Measurements from ENCODE around the gene GRAMD1B. TPM values are rescaled to one million over a fixed set of nuclear protein-coding genes. Genes with fewer than 3 reads are reported as not detected.
"Not testable (repeated sequence)": the region's sequence is repeated elsewhere in the genome, so short reads cannot be mapped to it uniquely, and the experiment has no call there.

Gene GRAMD1B
- total RNA-seq, 1 donor from 2014 or later: 8.8 TPM

- DNase-seq (ENCODE audit: low read depth): no peak
- no peak for TF ChIP-seq CTCF (IDR thresholded peaks at IDR 0.05; ENCODE audit: insufficient read depth, low read length, poor library complexity, severe bottlenecking)
- no peaks in the 10 kb centered on the region for H3K36me3 ChIP-seq (ENCODE audit: control insufficient read depth, insufficient read depth, low read length)
- no peaks in the 10 kb centered on the region for H3K27me3 ChIP-seq (ENCODE audit: control insufficient read depth, insufficient read depth, low read length)
- no peak overlapping the region for H3K4me3 ChIP-seq (ENCODE audit: low read depth, low read length)
Observed at GRCh38 chr11:123457187-123457770, 27.2 kb downstream of the GRAMD1B start.

GRCh38 chr11:123458501-123458900 is 28.4 kb downstream of the GRAMD1B start:
- TF ChIP-seq CTCF (IDR thresholded peaks at IDR 0.05; ENCODE audit: insufficient read depth, low read length, poor library complexity, severe bottlenecking): no peak
- no peaks in the 10 kb centered on the region for H3K27me3 ChIP-seq (ENCODE audit: control insufficient read depth, insufficient read depth, low read length)
- DNase-seq (ENCODE audit: low read depth): no peak
- H3K36me3 ChIP-seq (ENCODE audit: control insufficient read depth, insufficient read depth, low read length): no peaks in the 10 kb centered on the region
- H3K4me3 ChIP-seq (ENCODE audit: low read depth, low read length): no peak overlapping the region

GRCh38 chr11:123460012-123460700 is 30.1 kb downstream of the GRAMD1B start:
- Histone ChIP-seq H3K36me3 (ENCODE audit: control insufficient read depth, insufficient read depth, low read length) (no peaks in the 10 kb centered on the region), H3K27me3 (ENCODE audit: control insufficient read depth, insufficient read depth, low read length) (no peaks in the 10 kb centered on the region), H3K4me3 (ENCODE audit: low read depth, low read length) (no peak overlapping the region)
- TF ChIP-seq CTCF (IDR thresholded peaks at IDR 0.05; ENCODE audit: insufficient read depth, low read length, poor library complexity, severe bottlenecking): no peak
- DNase-seq (ENCODE audit: low read depth): no peak

- no peak for DNase-seq (ENCODE audit: low read depth)
- TF ChIP-seq CTCF (IDR thresholded peaks at IDR 0.05; ENCODE audit: insufficient read depth, low read length, poor library complexity, severe bottlenecking): no peak
- Histone ChIP-seq H3K36me3 (ENCODE audit: control insufficient read depth, insufficient read depth, low read length) (no peaks in the 10 kb centered on the region), H3K4me3 (ENCODE audit: low read depth, low read length) (no peak overlapping the region), H3K27me3 (ENCODE audit: control insufficient read depth, insufficient read depth, low read length) (no peaks in the 10 kb centered on the region)
Observed at GRCh38 chr11:123461164-123461563, 31.1 kb downstream of the GRAMD1B start.

- H3K36me3 ChIP-seq (ENCODE audit: control insufficient read depth, insufficient read depth, low read length); DNase-seq (ENCODE audit: low read depth); H3K4me3 ChIP-seq (ENCODE audit: low read depth, low read length); H3K27me3 ChIP-seq (ENCODE audit: control insufficient read depth, insufficient read depth, low read length): not testable (repeated sequence)
Observed at GRCh38 chr11:123465667-123466066, 35.6 kb downstream of the GRAMD1B start.

GRCh38 chr11:123466172-123466571 is 36.1 kb downstream of the GRAMD1B start:
- not testable (repeated sequence) for H3K4me3 ChIP-seq (ENCODE audit: low read depth, low read length); H3K27me3 ChIP-seq (ENCODE audit: control insufficient read depth, insufficient read depth, low read length); DNase-seq (ENCODE audit: low read depth); H3K36me3 ChIP-seq (ENCODE audit: control insufficient read depth, insufficient read depth, low read length)

- Histone ChIP-seq H3K36me3 (ENCODE audit: control insufficient read depth, insufficient read depth, low read length) (no peaks in the 10 kb centered on the region), H3K4me3 (ENCODE audit: low read depth, low read length) (no peak overlapping the region), H3K27me3 (ENCODE audit: control insufficient read depth, insufficient read depth, low read length) (no peaks in the 10 kb centered on the region)
- TF ChIP-seq CTCF (IDR thresholded peaks at IDR 0.05; ENCODE audit: insufficient read depth, low read length, poor library complexity, severe bottlenecking): no peak
- DNase-seq (ENCODE audit: low read depth): no peak
Observed at GRCh38 chr11:123469089-123469488, 39.0 kb downstream of the GRAMD1B start.
